CD4-positive, alpha-beta T cell treated with Interleukin-15 for 1 hour (primary cell): ENCODE measurements around the gene AK5.
"Not testable (repeated sequence)": the region's sequence is repeated elsewhere in the genome, so short reads cannot be mapped to it uniquely, and the experiment has no call there.

ENCODE experiments used
- DNase-seq: peaks from one replicate; pipeline ENCODE4 v3.0.0-alpha.2; 2020

AK5 gene

DNA sequence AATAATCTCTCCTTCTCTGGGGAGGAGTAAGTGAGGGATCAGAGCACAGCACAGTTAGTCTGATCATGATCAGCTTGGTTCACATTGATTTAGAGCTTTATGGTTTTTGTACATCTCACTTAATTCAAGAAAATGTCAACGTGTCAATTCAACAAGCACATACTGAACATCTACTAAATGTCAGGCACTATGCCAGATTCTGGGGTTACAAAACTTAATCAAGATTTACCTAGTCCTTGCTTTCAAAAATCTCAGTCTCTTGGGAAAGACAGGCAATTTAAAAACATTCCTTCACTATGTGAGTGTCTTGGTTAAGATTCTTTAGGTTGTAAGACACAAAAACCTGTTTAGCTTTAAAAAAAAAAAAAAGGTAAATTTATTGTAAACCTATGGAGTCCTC lies 181.4 kb downstream of the AK5 start:
- no peak for DNase-seq

- no peak for DNase-seq
Measured at GRCh38 chr1:77465139-77465538, 183.3 kb downstream of the AK5 start.

DNA sequence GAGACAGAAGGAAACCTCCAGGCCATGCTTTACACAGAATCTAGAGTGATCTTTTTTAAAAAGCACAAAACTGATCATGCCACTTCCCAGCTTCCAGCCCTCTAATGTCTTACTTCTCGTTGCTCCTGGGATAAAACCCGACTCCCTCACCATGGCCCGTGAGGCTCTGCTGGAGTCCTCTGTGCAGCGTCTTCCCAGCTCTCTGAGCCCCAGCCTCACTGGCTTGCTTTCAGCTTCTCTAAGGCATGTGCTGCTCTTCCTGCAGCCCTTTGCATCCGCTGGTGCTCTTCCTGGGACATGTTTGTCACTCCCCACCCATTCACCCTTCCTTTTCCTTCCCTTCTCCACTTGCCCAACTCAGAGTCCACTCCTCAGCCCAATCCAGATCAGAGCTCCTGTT lies 184.1 kb downstream of the AK5 start:
- no peak for DNase-seq

DNA sequence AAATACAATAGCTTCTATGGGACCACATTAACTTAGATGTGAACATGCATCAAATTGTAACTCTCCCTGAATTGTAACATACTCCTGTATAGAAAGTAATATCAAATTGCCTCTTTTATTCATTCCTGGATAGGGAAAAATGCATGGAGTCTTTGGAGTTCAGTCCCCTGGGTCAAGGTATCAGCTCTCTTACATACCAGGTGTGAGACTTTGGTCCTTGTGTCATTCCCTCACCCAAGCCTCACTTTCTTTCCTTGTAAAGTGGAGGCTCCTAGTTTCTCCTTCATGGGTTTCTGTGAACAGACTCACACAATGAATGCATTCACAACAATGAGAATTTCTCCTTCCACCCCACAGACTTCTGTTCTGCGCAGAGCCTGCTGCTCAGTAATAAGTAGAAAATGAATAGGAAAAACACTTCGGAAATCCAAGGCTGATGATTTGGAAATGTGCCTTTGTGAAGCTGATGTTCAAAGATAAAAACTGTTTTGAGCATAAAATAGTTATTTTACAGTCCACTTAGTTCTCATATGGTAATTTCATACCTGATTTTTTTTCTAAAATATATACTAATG lies 185.3 kb downstream of the AK5 start:
- DNase-seq: no peak

DNA sequence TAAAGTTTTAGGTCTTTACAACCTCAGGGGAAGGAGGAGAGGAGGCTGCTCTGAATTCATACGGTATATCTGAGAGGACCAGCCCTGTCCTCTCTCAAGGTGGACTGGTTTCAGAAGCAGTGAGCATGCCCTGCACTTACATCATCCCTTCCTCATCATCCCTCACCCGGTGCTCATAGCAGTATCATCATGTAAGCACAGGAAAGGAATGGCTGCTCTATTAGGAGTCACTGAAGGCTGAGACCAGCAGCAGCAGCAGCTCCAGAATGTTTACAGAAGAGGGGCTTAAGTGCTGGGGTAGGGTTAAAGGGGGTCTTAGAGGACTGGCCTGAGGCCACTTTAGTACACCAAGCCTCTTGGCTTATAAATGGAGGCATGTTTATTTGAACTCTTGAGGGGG lies 185.9 kb downstream of the AK5 start:
- DNase-seq: no peak

DNA sequence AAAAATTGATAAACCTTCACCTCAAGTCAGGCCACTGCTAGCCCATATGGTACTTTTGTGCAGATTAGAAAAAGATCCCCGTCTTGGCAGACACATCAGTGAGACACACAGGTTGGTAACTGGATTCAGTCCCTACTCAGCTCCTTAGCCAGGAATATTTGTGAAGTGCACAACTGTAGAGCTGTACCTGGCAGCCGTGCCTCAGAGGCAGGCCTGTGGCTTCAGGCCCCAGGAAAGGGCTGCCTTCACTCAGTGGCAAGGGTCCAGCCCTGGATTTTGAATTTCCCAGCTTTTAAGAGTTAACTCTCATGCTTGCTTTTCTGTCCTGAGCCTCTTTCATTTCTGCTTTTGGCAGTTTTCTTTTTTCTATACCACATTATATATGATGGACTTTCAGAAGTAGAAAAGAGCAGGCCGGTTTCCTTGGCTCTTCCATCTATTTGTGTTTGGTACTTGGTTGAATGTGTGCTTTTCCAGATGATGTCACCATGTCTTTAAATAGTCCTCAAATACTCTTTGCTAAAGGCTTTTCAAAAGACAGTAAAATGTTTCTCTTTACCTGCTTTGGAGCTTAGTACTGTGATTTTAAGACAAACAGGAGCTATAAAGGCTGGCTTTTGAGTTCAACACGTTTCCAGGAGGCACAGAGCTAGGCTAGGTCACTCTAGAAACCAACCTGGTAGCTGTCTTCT lies 186.6 kb downstream of the AK5 start:
- no peak for DNase-seq

- no peak for DNase-seq
Measured at GRCh38 chr1:77468949-77469710, 187.3 kb downstream of the AK5 start.

- DNase-seq: no peak
Measured at GRCh38 chr1:77471691-77472090, 189.9 kb downstream of the AK5 start.

- no peak for DNase-seq
Measured at GRCh38 chr1:77473690-77474089, 191.9 kb downstream of the AK5 start.

GRCh38 chr1:77475641-77476040 lies 193.8 kb downstream of the AK5 start:
- no peak for DNase-seq

DNA sequence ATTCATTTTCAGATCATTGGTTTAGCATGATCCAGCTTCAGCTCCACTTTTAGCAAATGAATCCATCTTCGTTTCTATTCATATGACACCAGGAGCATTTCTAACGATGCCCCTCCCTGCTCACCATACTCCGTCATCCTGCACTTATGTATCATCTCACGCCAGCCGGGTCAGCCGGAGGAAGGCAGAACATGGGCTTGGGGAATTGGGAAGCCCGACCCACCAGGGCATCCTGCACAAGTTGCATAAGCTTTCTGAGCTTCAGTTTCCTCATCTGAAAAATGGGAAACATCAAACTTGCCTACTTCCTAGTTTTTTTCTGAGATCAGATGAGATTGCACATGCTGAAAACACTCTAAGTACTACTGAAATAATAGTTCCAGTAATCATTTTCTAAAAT lies 194.7 kb downstream of the AK5 start:
- DNase-seq: peak; percentile 57

DNA sequence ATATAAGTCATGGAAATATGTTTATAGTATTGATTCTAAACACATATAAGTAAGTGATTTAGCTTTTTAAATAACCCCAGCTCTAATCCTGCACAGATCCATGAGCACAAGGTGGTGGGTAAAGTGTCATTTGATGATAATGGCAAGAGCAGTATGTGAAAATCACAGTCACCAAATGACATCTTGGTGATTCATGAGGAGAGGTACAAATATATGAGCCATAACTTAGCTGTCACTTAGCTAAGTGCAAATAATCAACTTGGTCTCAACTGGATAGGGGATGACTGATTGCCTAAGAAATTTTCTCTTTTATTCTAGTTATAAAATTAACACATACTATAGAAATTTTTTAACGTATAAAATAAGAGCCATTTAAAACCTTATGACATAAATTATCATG lies 202.5 kb downstream of the AK5 start:
- DNase-seq: no peak

GRCh38 chr1:77484926-77485325 lies 203.1 kb downstream of the AK5 start:
- DNase-seq: no peak

GRCh38 chr1:77487631-77488030 lies 205.8 kb downstream of the AK5 start:
- DNase-seq: no peak

GRCh38 chr1:77489910-77490309 lies 208.1 kb downstream of the AK5 start:
- DNase-seq: no peak

- DNase-seq: no peak
Measured at GRCh38 chr1:77494026-77494425, 212.2 kb downstream of the AK5 start.

GRCh38 chr1:77498918-77499317 lies 217.1 kb downstream of the AK5 start:
- DNase-seq: no peak

GRCh38 chr1:77499466-77499865 lies 217.6 kb downstream of the AK5 start:
- no peak for DNase-seq

DNA sequence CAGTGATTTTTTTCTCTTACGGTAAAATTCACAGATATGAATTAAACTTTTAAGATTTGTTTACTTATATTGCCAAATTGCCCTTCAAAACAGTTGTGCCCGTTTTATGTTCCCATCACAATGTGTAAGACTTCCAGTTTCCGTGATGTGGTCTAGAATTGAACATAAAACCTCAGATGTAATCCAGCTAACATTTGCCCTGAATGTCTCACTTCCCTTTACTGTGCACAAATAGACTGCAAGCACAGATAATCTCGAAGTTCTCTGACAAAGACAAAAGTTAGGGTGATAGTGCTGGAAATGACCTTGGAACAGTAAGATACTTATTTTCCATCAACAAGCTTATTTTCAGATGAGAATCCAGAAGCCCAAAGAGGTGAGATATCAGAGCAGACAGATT lies 223.2 kb downstream of the AK5 start:
- no peak for DNase-seq

GRCh38 chr1:77506771-77507170 lies 225.0 kb downstream of the AK5 start:
- no peak for DNase-seq

- no peak for DNase-seq
Measured at GRCh38 chr1:77509051-77509492, 227.3 kb downstream of the AK5 start.

GRCh38 chr1:77509898-77510297 lies 228.1 kb downstream of the AK5 start:
- DNase-seq: no peak

DNA sequence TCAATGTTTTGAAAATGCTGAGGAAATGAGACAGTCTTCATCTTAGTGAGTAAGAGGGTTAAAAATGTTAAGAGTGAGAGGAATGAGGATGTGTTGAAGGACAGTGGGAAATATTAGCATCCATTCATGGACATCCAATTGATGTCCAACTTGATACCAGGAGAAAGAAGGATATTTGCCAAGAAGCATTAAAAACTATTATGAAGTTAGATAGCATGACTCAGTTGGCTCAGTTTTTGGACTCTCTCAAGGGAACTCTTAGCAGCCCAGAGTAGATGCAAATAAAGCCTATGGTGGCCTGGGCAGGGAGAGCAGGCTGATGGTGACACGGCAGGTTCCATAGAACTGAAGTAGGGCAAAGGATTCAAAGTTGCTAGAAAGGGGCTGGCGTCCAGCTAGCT lies 229.6 kb downstream of the AK5 start:
- DNase-seq: no peak

DNA sequence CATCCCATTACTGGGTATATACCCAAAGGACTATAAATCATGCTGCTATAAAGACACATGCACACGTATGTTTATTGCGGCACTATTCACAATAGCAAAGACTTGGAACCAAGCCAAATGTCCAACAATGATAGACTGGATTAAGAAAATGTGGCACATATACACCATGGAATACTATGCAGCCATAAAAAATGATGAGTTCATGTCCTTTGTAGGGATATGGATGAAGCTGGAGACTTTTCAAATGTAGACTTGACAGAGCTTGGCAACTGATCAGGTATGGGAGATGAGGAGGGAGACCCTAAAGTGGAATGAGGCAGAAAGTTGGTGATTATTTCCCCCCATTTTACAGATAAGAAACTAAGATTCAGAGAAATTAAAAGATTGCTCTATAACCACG lies 230.8 kb downstream of the AK5 start:
- not testable (repeated sequence) for DNase-seq
